Kidney (tissue), 14 donors: Measurements from ENCODE around the gene SLIT1. TPM values are rescaled to one million over a fixed set of nuclear protein-coding genes. Genes with fewer than 3 reads are reported as not detected.

Experiments
- DNase-seq, 5 donors: peaks; one replicate each; pipeline ENCODE4 v3.0.0-alpha.2; 2013 to 2020
- FAIRE-seq: peaks from 2 replicates; lab custom pipeline; 2012; peaks lifted over from hg19 to GRCh38; lab: Jason Lieb, UNC
- H3K27ac ChIP-seq, 2 donors: one replicate each; pipeline ENCODE4 v1.7.0; 2013; ENCODE audit warnings: low read depth in 2 of 2, low read length in 2 of 2, inconsistent platforms in 1 of 2
- H3K27me3 ChIP-seq: one replicate; pipeline ENCODE4 v1.7.1; 2013; ENCODE audit warnings: low read length, inconsistent platforms; ENCODE audit not compliant: control insufficient read depth, insufficient read depth
- H3K36me3 ChIP-seq, 3 donors: one replicate each; pipeline versions ENCODE4 v1.7.0 to v1.7.1; 2013; ENCODE audit warnings: low read length in 3 of 3, control low read depth in 1 of 3, inconsistent platforms in 1 of 3; ENCODE audit not compliant: insufficient read depth in 3 of 3, control insufficient read depth in 2 of 3
- H3K4me1 ChIP-seq, 3 donors: one replicate each; pipeline versions ENCODE4 v1.7.0 to v1.7.1; 2013; ENCODE audit warnings: low read length in 3 of 3, inconsistent platforms in 1 of 3, low read depth in 1 of 3; ENCODE audit not compliant: control insufficient read depth in 2 of 3, insufficient read depth in 2 of 3
- H3K4me3 ChIP-seq, 3 donors: one replicate each; pipeline versions ENCODE4 v1.7.0 to v1.8.1; 2013; ENCODE audit warnings: low read length in 3 of 3, control low read depth in 1 of 3, inconsistent platforms in 1 of 3
- H3K9ac ChIP-seq, 3 donors: one replicate each; pipeline versions ENCODE4 v1.7.0 to v1.7.1; 2013; ENCODE audit warnings: low read length in 3 of 3, control low read depth in 1 of 3, inconsistent platforms in 1 of 3
- H3K9me3 ChIP-seq, 3 donors: one replicate each; pipeline versions ENCODE4 v1.7.0 to v1.7.1; 2013; ENCODE audit warnings: low read length in 3 of 3, control low read depth in 1 of 3, inconsistent platforms in 1 of 3; ENCODE audit not compliant: control insufficient read depth in 2 of 3, insufficient read depth in 1 of 3
- CTCF ChIP-seq: IDR thresholded peaks from 3 replicates; pipeline ENCODE4 v1.5.1; 2012; ENCODE audit warnings: mild to moderate bottlenecking, moderate library complexity, borderline replicate concordance; ENCODE audit not compliant: insufficient read depth; ENCODE audit errors: extremely low read depth
- intact Hi-C: fragments of 100-400 bp; cut with DNase I; formaldehyde crosslinking; loops from one replicate; pipeline ENCODE4 v1.11.1; 2022
- polyA plus RNA-seq: library from polyadenylated mRNA; stranded (reverse); fragments of 350-450 nt; fragmentation: Illumina TruSeq; extraction: RNeasy Lipid Tissue Mini Kit (QIAGEN cat#74804); gene quantifications from one replicate; pipeline ENCODE4 v1.2.3, GENCODE V29; 2014; ENCODE audit warnings: low read depth, low replicate concordance; ENCODE audit not compliant: insufficient read depth
- total RNA-seq: library from RNA; stranded (reverse); fragmentation: NEBNext Ultra II Directional; extraction: Animal tissue kit (Norgen Biotek cat#: 25700); gene quantifications from one replicate; pipeline ENCODE4 v1.2.1, GENCODE V29; 2021
- donor health status: control.
- donor health status: control.
- donor health status: control.
- donor health status: control.
- donor health status: control.
- donor health status: DM: yes; HTN: yes; CAD: no.
- donor health status: Normal renal cell carcinoma (clear cell type).

SLIT1 gene
- total and polyA plus RNA-seq, 2 donors from 2014 or later = 0.06 to 0.35 TPM

GRCh38 chr10:97196223-97197029 lies 10.7 kb upstream of the SLIT1 start:
- H3K27ac ChIP-seq = no peak overlapping the region
- FAIRE-seq (no peak), DNase-seq (peak; percentile 73 to 80 (median 79))
- no peaks in the 10 kb centered on the region for H3K9me3 ChIP-seq
- H3K4me3 ChIP-seq = peak overlapping the region; percentile 29 to 52 (median 30)
- H3K36me3 ChIP-seq = no peaks in the 10 kb centered on the region
- intact Hi-C loops = no loop called here
- H3K4me1 ChIP-seq = peaks cover 0 to 3% (median 0%) of the 10 kb centered on the region in 3 donors
- no peak overlapping the region for H3K9ac ChIP-seq
- TF ChIP-seq CTCF = peak; percentile 47
- no peaks in the 10 kb centered on the region for H3K27me3 ChIP-seq

GRCh38 chr10:97195706-97196222 lies 10.0 kb upstream of the SLIT1 start:
- H3K9me3 ChIP-seq = no peaks in the 10 kb centered on the region
- intact Hi-C loops = no loop called here
- no peaks in the 10 kb centered on the region for H3K36me3 ChIP-seq
- peaks cover 0 to 3% (median 0%) of the 10 kb centered on the region in 3 donors for H3K4me1 ChIP-seq
- no peak overlapping the region for H3K9ac ChIP-seq
- peak in 4 of 5 donors; percentile 56 to 73 (median 59) for DNase-seq
- no peak for TF ChIP-seq CTCF
- H3K4me3 ChIP-seq = peak overlapping the region in 2 of 3 donors; percentile 23 to 52
- no peaks in the 10 kb centered on the region for H3K27me3 ChIP-seq
- H3K27ac ChIP-seq = no peak overlapping the region
- FAIRE-seq = no peak

- FAIRE-seq (no peak), DNase-seq (no peak)
- H3K36me3 ChIP-seq = no peaks in the 10 kb centered on the region
- H3K4me1 ChIP-seq = peaks cover 0 to 3% (median 0%) of the 10 kb centered on the region in 3 donors
- TF ChIP-seq CTCF = no peak
- intact Hi-C loops = no loop called here
- no peak overlapping the region for H3K9ac ChIP-seq
- H3K4me3 ChIP-seq = no peak overlapping the region
- no peak overlapping the region for H3K27ac ChIP-seq
- H3K9me3 ChIP-seq = no peaks in the 10 kb centered on the region
- no peaks in the 10 kb centered on the region for H3K27me3 ChIP-seq
Observed at GRCh38 chr10:97192952-97193435, 7.2 kb upstream of the SLIT1 start.
